H1 (cell line): ENCODE data around the gene GRID2. TPM values are rescaled to one million over a fixed set of nuclear protein-coding genes. Genes with fewer than 3 reads are reported as not detected.

ENCODE experiments used
- FOSL1 ChIP-seq: IDR thresholded peaks from 2 replicates; pipeline ENCODE4 v1.6.1; 2011; ENCODE audit warnings: mild to moderate bottlenecking, low read depth, low read length, moderate library complexity; ENCODE audit not compliant: insufficient read depth
- GABPA ChIP-seq: IDR thresholded peaks from 2 replicates; pipeline ENCODE4 v1.6.1; 2011; ENCODE audit warnings: mild to moderate bottlenecking, low read length, moderate library complexity, borderline replicate concordance; ENCODE audit not compliant: insufficient read depth
- HDAC6 ChIP-seq: IDR thresholded peaks from one replicate; pipeline ENCODE4 v1.7.1; 2012; ENCODE audit warnings: low read depth, mild to moderate bottlenecking, inconsistent platforms, low read length, moderate library complexity
- NANOG ChIP-seq: IDR thresholded peaks from 2 replicates; pipeline ENCODE4 v1.6.1; 2011; ENCODE audit warnings: low read length, low read depth, mild to moderate bottlenecking, inconsistent platforms; ENCODE audit not compliant: insufficient read depth, poor library complexity, severe bottlenecking
- POU5F1 ChIP-seq: IDR thresholded peaks from 2 replicates; pipeline ENCODE4 v1.6.1; 2011; ENCODE audit warnings: low read depth, mild to moderate bottlenecking, low read length, moderate library complexity
- polyA plus RNA-seq, 7 experiments: library from polyadenylated mRNA; depleted of rRNA in 3 of 7; stranded (reverse) in 5 of 7; unstranded in 2 of 7; fragments of >200 nt in 5 of 7; fragments of 200-250 nt in 2 of 7; gene quantifications; 1 replicate in 5 of 7; 2 replicates in 1 of 7; 4 replicates in 1 of 7; pipeline versions ENCODE4 v1.2.1 to v1.2.3, GENCODE V29; 2011 to 2013; ENCODE audit warnings: missing spikeins in 2 of 7, mixed read lengths in 2 of 7
- total RNA-seq: library from RNA; stranded (reverse); fragmentation: NEBNext Ultra II Directional; extraction: Animal tissue kit (Norgen Biotek cat#: 25700); gene quantifications from 2 replicates; pipeline ENCODE4 v1.2.1, GENCODE V29; 2021
- TF ChIP-seq, protein P1 (sequence below): IDR thresholded peaks from 2 replicates; pipeline ENCODE4 v1.6.1; 2011; ENCODE audit warnings: low read length, improper control_type of control experiment

GRID2 gene
- total and polyA plus RNA-seq, 2 of the 8 experiments (the other 6 are each of a cell fraction or from before 2014, with no cell fraction given) = 31.1 to 81.9 TPM

DNA sequence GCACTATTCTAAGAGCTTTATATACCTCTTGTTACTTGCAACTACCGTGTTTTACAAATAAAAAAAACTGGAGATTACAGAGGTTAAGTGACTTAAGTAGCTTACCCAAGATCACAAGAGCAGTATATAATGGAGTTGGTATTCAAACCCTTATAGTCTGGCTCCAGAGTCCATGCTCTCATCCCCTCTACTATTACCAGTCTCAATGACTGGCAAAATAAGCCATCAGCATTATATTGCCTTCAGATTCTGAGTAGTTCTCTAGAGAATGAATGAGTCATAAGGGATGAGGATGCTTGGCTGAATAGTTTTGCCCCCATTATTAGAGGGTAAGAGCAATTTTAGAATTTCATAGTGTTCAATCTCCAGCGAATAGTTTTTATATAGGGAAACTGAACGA lies 1354.7 kb downstream of the GRID2 start (continued):
- TF ChIP-seq GABPA (no peak), HDAC6 (no peak), NANOG (no peak), POU5F1 (no peak), FOSL1 (no peak)
- TF ChIP-seq, protein P1, sequence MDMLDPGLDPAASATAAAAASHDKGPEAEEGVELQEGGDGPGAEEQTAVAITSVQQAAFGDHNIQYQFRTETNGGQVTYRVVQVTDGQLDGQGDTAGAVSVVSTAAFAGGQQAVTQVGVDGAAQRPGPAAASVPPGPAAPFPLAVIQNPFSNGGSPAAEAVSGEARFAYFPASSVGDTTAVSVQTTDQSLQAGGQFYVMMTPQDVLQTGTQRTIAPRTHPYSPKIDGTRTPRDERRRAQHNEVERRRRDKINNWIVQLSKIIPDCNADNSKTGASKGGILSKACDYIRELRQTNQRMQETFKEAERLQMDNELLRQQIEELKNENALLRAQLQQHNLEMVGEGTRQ = no peak
